ENCODE data around the gene CLPSL2.
A peak's percentile ranks its signal among the peaks of the same experiment; 100 is the strongest.

Gene CLPSL2

GRCh38 chr6:35795453-35796071 is 19.2 kb downstream of the CLPSL2 start:
- no peak overlapping the region for H3K4me3 ChIP-seq (replicated peaks in 1 of 2; ENCODE audit: low read depth in 2 of 2, low read length in 2 of 2)
- no peak for DNase-seq (ENCODE audit: low read depth in 2 of 2)
- TF ChIP-seq, protein P1, sequence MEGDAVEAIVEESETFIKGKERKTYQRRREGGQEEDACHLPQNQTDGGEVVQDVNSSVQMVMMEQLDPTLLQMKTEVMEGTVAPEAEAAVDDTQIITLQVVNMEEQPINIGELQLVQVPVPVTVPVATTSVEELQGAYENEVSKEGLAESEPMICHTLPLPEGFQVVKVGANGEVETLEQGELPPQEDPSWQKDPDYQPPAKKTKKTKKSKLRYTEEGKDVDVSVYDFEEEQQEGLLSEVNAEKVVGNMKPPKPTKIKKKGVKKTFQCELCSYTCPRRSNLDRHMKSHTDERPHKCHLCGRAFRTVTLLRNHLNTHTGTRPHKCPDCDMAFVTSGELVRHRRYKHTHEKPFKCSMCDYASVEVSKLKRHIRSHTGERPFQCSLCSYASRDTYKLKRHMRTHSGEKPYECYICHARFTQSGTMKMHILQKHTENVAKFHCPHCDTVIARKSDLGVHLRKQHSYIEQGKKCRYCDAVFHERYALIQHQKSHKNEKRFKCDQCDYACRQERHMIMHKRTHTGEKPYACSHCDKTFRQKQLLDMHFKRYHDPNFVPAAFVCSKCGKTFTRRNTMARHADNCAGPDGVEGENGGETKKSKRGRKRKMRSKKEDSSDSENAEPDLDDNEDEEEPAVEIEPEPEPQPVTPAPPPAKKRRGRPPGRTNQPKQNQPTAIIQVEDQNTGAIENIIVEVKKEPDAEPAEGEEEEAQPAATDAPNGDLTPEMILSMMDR (IDR thresholded peaks at IDR 0.05; ENCODE audit: low read depth, low read length) = no peak

- DNase-seq (ENCODE audit: low read depth in 2 of 2) = no peak
- TF ChIP-seq, protein P1 (IDR thresholded peaks at IDR 0.05; ENCODE audit: low read depth, low read length) = no peak
- H3K4me3 ChIP-seq (replicated peaks in 1 of 2; ENCODE audit: low read depth in 2 of 2, low read length in 2 of 2) = no peak overlapping the region
These were observed 19.8 kb downstream of the CLPSL2 start for GRCh38 chr6:35796236-35796635.

- H3K4me3 ChIP-seq (replicated peaks in 1 of 2; ENCODE audit: low read depth in 2 of 2, low read length in 2 of 2) = no peak overlapping the region
- TF ChIP-seq, protein P1 (IDR thresholded peaks at IDR 0.05; ENCODE audit: low read depth, low read length) = no peak
- DNase-seq (ENCODE audit: low read depth in 2 of 2) = no peak
These were observed 21.6 kb downstream of the CLPSL2 start for GRCh38 chr6:35797837-35798526.

GRCh38 chr6:35798706-35799105 is 22.3 kb downstream of the CLPSL2 start:
- no peak overlapping the region for H3K4me3 ChIP-seq (replicated peaks in 1 of 2; ENCODE audit: low read depth in 2 of 2, low read length in 2 of 2)
- TF ChIP-seq, protein P1 (IDR thresholded peaks at IDR 0.05; ENCODE audit: low read depth, low read length) = no peak
- no peak for DNase-seq (ENCODE audit: low read depth in 2 of 2)

- DNase-seq (ENCODE audit: low read depth in 2 of 2) = no peak
- no peak overlapping the region for H3K4me3 ChIP-seq (replicated peaks in 1 of 2; ENCODE audit: low read depth in 2 of 2, low read length in 2 of 2)
- TF ChIP-seq, protein P1 (IDR thresholded peaks at IDR 0.05; ENCODE audit: low read depth, low read length) = no peak
These were observed 24.8 kb downstream of the CLPSL2 start for GRCh38 chr6:35801148-35801547.

- peak in 1 of 2 donors; percentile 33 for DNase-seq (ENCODE audit: low read depth in 2 of 2)
- H3K4me3 ChIP-seq (replicated peaks in 1 of 2; ENCODE audit: low read depth in 2 of 2, low read length in 2 of 2) = peak within 1 kb of the TSS in 1 of 2 donors; percentile 14
- TF ChIP-seq, protein P1 (IDR thresholded peaks at IDR 0.05; ENCODE audit: low read depth, low read length) = no peak
These were observed 28.8 kb downstream of the CLPSL2 start, which contains the start of gene LHFPL5 for GRCh38 chr6:35804996-35805736. Gene LHFPL5, plus strand, starts transcription at chr6:35805352. Its CDS starts 319 bp downstream, at chr6:35805671.

All from cardiac fibroblast (primary cell).